HG03469 (cell line): Measurements from ENCODE around the gene VPREB1.
"Not testable (repeated sequence)": the region's sequence is repeated elsewhere in the genome, so short reads cannot be mapped to it uniquely, and the experiment has no call there.

ENCODE experiments used
- ATAC-seq: cut with Tn5 transposase; IDR thresholded peaks from one replicate; pipeline ENCODE4 v1.9.1; 2021; ENCODE audit warnings: mild to moderate bottlenecking, moderate library complexity, moderate number of reproducible peaks; ENCODE audit not compliant: unreplicated experiment

VPREB1 gene

DNA sequence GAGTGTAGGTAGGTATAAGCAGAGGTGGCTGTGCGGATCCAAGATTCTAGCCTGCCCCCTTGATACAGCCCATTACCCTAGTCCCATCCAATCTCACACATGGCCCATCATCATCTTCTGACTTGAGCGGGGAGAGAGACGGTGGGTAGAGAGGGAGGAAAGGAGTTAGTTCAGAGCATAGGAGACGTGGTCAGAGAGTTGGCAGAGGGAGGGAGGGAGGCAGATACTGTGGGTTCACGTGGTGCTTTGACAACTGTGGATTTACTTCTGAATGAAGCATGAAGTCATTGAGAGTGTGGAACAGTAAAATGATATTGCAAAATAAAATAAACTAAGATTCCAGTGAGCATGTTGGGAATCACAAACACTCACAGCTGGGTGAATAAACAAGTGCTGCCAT lies 31.4 kb upstream of the VPREB1 start:
- ATAC-seq = no peak

DNA sequence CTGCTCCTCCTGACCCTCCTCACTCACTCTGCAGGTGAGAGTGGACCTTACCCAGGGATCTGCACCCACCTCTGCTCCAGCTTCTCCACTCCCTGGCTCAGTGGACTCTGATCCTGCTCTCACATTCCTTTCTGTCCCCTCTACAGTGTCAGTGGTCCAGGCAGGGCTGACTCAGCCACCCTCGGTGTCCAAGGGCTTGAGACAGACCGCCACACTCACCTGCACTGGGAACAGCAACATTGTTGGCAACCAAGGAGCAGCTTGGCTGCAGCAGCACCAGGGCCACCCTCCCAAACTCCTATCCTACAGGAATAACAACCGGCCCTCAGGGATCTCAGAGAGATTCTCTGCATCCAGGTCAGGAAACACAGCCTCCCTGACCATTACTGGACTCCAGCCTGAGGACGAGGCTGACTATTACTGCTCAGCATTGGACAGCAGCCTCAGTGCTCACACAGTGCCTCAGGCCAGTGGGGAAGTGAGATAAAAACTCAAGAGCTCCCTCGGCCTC lies 29.7 kb upstream of the VPREB1 start:
- ATAC-seq = no peak

DNA sequence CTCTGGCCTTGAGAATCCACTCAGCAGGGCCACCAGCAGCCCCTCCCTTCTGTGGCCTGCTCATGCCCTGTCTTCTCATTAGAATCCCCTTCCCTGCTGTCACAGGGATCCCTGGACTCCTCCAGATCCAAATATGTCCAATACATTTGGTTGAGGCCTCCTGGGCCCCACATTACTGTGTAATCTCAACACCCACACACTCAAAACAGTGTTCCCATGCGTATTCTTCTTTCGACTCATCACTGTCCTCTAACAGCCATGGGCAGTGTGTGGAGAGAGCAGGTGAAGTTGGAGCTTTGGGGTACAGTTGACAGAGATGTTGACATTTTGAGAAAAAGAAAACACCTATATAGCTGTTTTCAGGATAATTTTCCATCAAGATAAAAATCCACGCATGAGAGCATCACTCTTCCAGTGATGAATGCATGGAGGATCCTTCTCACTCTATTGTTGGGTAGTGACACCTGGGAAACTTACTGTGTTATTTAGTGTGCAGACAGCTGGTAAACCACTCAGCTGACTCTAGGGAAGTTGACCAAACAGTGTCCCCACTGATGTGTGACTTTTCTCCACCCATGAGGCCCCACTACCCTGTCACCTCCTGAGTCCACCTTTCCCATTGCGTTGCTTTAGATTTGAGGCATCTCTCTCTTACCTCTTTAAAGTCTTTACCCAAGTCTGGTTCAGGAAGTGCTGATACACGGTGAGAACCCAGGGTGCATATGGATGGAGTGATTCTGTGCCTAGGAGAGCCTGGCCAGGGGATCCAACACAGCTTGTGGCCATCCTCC lies 28.7 kb upstream of the VPREB1 start:
- ATAC-seq = no peak

DNA sequence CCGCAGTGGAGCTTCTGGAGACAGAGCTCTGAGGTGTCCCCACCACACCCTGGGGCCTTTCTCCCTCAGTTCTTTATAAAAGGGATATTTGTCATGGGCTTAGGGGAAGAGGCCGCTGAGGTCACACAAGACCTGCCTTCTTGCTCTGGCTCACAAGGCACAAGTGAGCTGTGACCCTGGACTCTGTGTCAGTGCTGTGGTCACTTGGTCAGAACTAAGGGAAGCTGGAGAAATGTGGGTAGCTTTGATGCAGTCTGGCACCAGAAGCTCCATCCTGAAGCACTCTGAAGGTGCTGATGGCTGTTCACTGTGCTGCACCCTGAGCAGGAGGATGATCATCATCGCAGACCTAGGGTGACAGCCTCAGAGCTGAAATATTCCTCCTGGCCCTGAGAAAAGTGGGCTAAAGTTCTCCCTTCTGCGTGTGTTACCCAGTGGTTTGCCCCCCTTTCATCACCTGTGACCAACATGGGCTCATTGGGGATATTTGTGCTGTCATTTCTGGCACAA lies 28.1 kb upstream of the VPREB1 start:
- no peak for ATAC-seq

DNA sequence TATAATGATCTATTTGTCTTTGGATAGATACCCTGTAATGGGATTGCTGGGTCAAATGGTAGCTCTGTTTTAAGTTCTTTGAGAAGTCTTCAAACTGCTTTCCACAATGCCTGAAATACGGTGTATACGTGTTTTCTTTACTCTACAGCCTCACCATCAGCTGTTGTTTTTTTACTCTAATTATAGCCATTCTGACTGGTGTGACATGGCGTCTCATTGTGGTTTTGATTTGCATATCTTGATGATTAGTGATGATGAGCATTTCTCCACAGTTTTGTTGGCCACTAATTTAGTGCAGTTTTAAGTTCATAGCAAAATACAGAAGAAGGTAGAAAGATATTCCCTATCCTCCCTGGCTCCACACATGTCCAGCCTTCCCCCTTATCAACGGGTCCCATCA lies 26.3 kb upstream of the VPREB1 start:
- no peak for ATAC-seq

DNA sequence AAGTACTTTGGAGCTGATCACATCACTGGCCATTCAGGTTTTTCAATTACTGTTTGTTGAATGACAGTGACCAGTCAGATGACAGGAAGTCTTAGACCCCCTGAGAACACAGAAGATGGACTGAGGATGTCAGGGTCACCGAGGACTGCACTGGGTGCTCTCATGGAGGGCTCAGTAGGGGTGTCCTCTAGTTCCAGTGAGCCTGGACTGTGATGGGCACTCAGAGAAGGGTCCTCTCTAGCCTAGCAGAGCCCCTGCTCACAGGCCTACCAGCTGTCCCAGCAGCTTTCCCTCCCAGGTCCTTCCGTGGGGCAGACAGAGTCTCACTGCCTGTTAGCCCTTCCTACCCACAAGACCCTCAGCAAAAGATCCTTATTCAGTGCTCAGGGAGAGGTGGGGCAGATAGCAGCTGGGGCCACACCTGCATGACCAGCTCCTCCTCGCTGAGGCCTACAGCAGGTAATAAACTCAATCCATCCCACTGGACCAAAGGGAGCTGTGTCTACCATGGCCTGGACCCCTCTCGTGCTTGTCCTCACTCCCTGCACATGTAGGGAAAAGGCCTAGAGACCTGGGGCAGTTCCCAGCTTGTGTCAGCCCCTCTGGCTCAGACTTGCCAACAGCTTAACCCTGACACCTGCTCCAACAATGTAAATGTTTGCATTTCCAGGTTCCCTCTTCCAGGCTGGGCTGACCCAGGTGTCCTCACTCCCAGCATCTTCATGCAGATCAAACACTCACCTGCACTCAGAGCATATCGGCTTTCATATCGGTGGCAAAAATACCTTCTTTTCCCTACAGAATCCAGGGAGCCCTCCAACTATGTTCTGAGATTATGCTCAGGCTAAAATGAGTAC lies 25.2 kb upstream of the VPREB1 start:
- no peak for ATAC-seq

DNA sequence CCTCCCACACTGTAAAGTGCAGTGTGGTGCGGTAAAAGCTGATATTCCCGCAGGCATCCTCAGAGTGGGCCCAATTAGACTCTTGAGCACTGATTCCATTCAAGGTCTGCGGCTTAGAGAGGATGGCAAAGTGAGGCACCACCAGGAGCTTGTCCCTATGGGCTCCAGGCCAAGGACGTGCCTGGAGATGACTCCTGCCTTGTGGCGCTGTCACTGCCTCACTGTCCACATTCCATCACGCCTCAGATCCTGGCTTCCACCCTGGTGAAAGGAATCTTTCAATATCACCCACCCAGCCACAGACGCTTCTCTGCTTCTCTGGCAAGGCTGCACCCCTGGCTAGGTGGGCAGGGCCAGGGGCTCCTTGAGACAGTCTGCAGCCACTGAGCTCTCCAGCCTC lies 23.5 kb upstream of the VPREB1 start:
- ATAC-seq = not testable (repeated sequence)

DNA sequence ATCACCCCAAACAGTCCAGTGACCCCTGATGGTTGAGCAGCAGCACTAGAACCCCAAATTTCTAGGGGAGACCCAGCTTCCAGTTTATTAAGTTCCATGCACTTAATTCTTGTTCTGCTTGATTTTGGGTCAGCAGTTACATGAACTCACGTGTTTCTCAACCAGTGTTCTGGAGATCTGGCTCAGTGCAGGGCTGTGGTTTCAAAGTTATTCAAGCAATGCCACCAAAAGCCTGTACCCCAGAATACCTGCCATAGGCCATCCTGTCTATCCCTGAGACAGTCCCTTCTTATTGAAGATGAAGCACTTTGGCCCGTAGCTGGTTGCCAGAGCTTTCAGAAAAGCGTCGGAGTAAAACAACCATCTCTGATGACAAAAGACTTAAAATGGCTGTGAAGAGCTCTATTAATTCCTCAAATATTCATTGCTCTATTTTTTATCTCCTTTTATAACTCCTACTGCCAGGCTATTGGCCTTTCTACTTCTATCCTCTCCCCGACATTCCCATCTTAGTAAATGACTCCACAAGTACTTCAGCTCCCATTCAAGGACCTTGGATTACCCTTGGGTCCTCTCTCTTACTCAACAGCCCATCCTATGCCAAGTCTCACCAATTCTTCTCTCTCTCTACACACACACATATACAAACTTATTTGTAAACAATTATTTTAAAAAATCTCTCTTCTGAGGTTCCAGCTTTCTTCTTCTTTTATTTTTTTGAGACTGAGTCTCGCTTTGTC lies 18.0 kb upstream of the VPREB1 start:
- ATAC-seq = no peak

DNA sequence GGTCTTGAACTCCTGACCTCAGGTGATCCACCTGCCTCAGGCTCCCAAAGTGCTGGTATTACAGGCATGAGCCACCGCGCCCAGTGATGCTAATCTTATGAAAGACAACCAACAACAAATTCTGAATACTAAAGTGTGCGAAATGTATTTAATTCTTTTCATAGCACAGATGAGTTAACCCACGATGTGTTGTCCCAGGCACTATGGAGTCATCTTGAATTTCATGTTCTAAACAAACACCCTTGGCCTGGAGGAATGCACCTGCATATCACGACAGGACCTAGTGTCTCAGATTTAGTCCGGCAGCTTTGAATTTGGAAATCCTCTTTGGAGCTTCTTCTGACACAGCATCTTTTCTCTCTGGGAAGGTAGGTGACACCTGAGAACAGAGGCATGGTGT lies 16.2 kb upstream of the VPREB1 start:
- ATAC-seq = no peak

DNA sequence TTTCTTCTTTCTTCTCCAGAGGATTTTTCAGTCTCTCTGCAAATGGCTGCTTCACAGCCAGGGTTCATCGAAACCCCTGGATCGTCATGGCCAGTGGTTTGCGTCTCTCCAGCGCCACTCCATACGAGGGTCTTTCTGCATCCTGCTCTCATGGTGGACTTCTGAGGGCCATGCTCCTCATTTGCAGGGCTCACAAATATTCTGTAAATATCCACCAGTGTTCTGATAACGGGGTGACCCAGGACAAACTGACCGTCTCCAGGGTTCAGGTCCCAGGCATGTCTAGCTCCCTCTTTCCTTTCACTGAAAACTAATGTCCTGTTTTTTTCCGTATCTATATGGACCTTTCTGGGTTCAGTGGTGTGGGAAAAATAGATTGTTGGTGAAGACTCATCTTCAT lies 15.7 kb upstream of the VPREB1 start:
- no peak for ATAC-seq

DNA sequence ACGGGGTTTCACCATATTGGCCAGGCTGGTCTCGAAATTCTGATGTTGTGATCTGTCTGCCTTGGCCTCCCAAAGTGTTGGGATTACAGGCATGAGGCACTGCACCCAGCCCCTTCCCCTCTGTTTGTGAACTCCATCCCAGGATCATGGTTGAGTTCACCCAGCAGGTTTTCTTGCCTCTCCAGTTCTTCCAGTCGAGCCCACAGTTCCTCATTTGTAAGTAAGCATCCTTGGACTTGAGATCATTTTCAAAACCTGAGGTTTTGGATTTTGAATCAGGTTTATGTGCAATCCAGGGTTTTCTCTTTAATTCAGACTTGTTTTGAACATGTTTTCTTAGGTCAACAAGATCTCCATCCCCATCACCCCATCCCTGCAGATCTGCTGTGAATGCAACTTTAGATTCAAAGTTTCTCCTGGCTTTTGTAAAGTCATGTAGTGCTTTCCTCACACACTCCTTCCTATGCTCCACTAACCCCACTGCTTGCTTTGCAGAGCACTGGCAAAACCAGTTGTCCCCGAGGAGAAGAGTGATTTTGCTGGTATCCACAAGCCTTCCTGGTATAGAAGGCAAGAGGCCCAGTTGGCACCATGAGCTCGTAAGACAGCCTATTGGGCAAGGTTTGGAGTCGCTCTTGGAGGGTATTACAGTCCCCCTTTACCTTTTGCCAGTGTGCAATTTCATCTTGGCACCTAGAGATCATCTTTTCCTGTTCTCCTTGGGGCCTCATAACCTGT lies 14.7 kb upstream of the VPREB1 start:
- no peak for ATAC-seq

DNA sequence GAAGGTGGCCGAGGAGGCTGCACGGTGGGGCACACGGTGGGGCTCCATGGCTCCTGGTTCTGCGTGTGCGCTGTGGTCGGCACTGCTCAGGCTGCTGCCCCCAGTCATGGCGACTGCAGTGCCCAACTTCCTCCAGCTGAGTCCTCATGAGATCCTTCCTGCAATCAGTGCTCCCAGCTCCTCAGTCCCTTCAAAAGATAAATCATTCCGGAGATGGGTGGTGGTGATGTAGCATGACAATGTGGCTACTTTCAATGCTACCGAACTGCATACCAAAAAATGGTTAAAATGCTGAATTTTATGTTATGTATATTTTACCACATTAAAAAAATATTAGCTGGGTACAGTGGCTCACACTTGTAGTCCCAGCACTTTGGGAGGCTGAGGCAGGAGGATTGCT lies 14.1 kb upstream of the VPREB1 start:
- ATAC-seq = no peak

DNA sequence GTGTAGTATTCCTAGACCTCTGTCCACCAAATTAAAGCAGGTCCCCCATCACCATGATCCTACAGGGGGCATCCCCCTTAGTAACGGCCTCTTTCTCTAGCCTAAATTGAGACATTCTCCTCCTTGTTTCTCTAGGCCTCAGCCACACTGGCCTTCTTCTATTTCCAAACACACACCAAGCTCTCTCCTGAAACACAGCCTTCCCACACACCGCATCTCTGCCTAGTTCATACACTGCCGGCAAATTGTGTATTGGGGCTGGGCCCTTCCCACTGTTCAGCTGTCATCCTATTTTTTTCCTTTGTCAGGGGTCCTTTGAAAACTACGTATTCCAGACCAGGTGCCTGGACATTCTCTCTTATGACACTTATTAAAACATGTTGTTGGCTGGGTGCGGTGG lies 11.5 kb upstream of the VPREB1 start:
- ATAC-seq = no peak

DNA sequence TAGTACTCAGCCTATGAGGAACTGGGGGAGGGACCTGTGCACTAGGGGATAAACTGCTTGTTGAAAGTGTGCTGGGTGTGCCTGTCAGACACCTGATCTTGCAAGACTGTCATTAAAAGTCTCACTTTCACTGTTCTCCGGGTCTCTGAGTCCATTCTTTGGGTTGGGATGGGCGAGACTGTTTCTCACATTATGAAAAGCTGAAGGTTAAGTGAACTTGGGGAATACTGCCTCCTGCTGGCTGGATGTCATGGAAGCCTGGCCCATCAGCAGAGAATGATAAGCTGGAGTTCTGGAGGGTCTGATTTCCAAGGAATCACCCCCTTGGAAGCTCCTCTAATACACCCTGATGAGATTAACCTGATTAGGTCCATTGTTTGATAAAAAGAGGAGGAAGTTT lies 9.0 kb upstream of the VPREB1 start:
- no peak for ATAC-seq

DNA sequence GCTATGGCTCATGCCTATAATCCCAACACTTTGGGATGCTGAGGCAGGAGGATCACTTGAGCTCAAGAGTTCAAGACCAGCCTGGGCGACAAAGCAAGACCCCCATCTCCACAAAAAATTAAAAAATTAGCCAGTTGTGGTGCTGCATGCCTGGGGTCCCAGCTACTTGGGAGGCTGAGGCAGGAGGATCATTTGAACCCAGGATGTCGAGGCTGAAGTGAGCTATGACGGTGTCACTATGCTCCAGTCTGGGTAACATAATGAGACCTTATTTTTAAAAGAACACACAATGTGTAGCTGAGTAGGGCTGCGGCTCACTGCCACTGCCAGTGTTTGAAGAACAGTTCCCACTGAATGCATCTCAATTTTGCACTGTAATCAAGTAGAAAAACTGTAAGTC lies 7.1 kb upstream of the VPREB1 start:
- ATAC-seq = no peak

DNA sequence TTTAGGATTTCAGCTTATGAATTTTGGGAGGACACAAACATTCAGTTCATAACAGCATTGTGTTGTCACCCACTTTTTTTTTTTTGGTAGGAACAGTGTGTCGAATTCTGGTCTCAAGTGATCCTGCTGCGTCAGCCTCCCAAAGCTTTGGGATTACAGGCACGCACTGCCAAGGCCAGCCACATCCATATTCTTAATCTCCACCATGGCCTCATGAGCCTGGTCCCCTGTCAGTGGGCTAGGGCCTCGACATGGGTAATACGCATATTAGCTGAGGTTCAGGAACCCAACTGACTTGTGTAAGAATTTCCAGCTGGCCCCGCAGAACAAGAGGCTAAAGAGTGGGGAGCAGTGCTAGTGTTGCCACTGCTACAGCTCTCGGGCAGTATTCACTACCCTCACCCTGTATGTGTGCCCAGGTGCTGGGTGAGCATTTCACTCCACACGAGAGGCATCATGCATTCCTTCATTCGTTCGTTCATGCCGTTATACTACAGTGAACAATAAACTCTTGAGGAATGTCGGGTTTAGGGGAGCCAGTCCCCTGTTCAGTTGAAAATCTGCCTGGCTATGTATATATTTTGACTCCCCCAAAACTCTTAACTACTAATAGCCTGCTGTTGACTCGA lies 5.2 kb upstream of the VPREB1 start:
- no peak for ATAC-seq

DNA sequence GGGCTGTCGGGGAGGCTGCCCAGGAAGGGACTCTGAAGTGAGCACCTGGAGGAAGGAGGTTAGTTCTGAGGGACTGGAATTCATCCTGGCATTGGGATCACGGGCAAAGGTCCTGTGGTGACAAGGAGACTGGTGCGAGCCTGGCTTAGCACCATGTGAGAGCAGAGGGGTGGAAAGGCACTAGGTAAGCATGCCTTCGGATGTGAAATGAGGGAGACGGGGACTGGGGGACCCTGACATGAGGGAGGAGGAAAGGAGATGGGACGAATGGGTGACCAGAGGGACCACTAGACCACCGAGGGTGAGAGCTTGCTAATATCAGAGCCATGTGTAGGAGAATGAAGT lies 3.1 kb upstream of the VPREB1 start:
- ATAC-seq = no peak

DNA sequence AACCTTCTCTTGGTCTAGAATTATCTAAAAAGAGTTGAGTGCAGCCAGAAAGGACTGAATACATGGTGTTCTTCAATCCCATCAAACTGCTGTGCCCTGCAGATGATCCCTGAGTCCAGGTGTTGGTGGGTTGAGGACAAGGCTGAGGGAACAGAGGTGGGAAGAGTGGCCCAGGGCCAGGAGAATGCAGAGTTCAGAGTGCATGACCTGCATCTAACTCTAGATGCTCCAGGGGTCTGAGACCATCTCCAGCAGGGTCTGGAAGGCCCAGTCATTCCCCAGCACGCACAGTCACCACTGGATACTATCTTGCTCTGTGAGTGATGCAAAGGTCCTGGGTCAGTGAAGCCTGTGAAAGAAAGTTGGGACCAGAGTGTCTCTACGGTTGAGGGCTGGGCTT lies 2.1 kb upstream of the VPREB1 start:
- no peak for ATAC-seq

DNA sequence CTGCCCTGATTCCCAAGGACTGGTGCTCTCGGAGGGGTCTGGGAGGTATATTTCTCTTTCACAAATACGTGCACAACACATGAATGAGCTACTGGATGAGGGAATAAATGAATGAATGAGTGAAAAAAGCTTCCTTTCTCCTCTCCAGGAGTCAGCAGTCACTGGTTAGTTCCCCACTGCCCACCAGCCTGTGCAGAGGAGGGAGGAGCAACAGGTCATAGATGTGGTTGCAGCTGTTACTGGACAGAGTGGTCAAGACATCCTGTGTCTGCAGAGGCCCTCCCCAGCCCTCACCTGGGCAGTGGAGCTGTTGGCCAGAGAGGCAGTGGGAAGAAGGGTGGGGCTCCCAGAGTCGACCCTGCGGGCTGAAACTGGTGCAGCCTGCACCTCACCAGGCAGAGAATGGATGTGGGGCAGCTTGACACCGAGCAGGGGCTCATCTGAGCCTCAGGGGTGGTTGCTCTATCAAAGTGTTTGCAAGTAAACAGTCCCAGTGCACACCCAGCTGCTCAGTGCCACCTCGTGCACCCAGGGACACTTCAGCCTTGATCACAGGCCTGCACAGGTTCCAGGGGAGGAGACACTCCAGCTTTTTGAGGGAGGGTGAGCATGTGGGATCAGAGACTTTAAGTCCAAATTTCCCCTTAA lies 1.4 kb upstream of the VPREB1 start:
- no peak for ATAC-seq
